ENCODE results near the gene PTGR1.
A peak's percentile ranks its signal among the peaks of the same experiment; 100 is the strongest.
"Not testable (repeated sequence)": the region's sequence is repeated elsewhere in the genome, so short reads cannot be mapped to it uniquely, and the experiment has no call there.

PTGR1 gene

GRCh38 chr9:111610845-111611244, 11.4 kb upstream of the PTGR1 start:
- no peak for DNase-seq

- no peak for DNase-seq
Measured at GRCh38 chr9:111610149-111610548, 10.7 kb upstream of the PTGR1 start.

GRCh38 chr9:111605041-111605559, 5.7 kb upstream of the PTGR1 start:
- no peak for DNase-seq

- DNase-seq = no peak
Measured at GRCh38 chr9:111604054-111604615, 4.7 kb upstream of the PTGR1 start.

GRCh38 chr9:111603041-111603440, 3.6 kb upstream of the PTGR1 start:
- no peak for DNase-seq

- DNase-seq = no peak
Measured at GRCh38 chr9:111601237-111602018, 2.0 kb upstream of the PTGR1 start.

- DNase-seq = no peak
Measured at GRCh38 chr9:111599955-111600343, 502 bp upstream of the PTGR1 start.

- DNase-seq = no peak
Measured at GRCh38 chr9:111598733-111599091, 735 bp downstream of the PTGR1 start.

GRCh38 chr9:111597852-111598732, 1.4 kb downstream of the PTGR1 start:
- DNase-seq = peak; percentile 16

GRCh38 chr9:111588846-111589245, 10.6 kb downstream of the PTGR1 start:
- no peak for DNase-seq

- DNase-seq = no peak
Measured at GRCh38 chr9:111586378-111586777, 13.1 kb downstream of the PTGR1 start.

- DNase-seq = no peak
Measured at GRCh38 chr9:111582888-111583287, 16.6 kb downstream of the PTGR1 start.

GRCh38 chr9:111572950-111573604, 26.4 kb downstream of the PTGR1 start:
- no peak for DNase-seq

GRCh38 chr9:111568127-111568526, 31.3 kb downstream of the PTGR1 start:
- not testable (repeated sequence) for DNase-seq

GRCh38 chr9:111566234-111566633, 33.2 kb downstream of the PTGR1 start:
- no peak for DNase-seq

- DNase-seq = no peak
Measured at GRCh38 chr9:111561165-111561719, 38.2 kb downstream of the PTGR1 start.

- DNase-seq = no peak
Measured at GRCh38 chr9:111559000-111559610, 40.3 kb downstream of the PTGR1 start.

GRCh38 chr9:111555425-111555824, 44.0 kb downstream of the PTGR1 start:
- DNase-seq = not testable (repeated sequence)

- no peak for DNase-seq
Measured at GRCh38 chr9:111548623-111549022, 50.8 kb downstream of the PTGR1 start.

GRCh38 chr9:111542497-111543254, 56.8 kb downstream of the PTGR1 start:
- DNase-seq = no peak

GRCh38 chr9:111533099-111533790, 66.2 kb downstream of the PTGR1 start:
- no peak for DNase-seq

Measured in NCI-H2029 (cell line).